Esophagus squamous epithelium (tissue), 4 donors: ENCODE data around the gene SLC25A43.

Source experiments
- CTCF ChIP-seq, 6 experiments: fragments of 450-650 bp in 4 of 6; fragments of 200-600 bp in 2 of 6; sonication (generic) in 2 of 6; IDR thresholded peaks; one replicate each; pipeline ENCODE4 v1.5.1; 2016 to 2019; ENCODE audit warnings: antibody characterized with exemption in 6 of 6, mild to moderate bottlenecking in 4 of 6, moderate library complexity in 4 of 6
- POLR2A ChIP-seq, 4 donors: fragments of 450-650 bp; IDR thresholded peaks; one replicate each; pipeline ENCODE4 v1.6.1; 2017; ENCODE audit warnings: antibody characterized with exemption in 4 of 4, mild to moderate bottlenecking in 4 of 4, moderate library complexity in 3 of 4

GRCh38 chrX:119467842-119468550 is 68.9 kb downstream of the SLC25A43 start, which contains the start of gene SLC25A5:
- peak in 1 of 6 experiments; percentile 3 for TF ChIP-seq CTCF (IDR thresholded peaks at IDR 0.05)
- peak in 3 of 4 donors; percentile 36 to 86 (median 84) for TF ChIP-seq POLR2A (IDR thresholded peaks at IDR 0.05)
